Measurements from ENCODE around the gene PTGDS.

DNA sequence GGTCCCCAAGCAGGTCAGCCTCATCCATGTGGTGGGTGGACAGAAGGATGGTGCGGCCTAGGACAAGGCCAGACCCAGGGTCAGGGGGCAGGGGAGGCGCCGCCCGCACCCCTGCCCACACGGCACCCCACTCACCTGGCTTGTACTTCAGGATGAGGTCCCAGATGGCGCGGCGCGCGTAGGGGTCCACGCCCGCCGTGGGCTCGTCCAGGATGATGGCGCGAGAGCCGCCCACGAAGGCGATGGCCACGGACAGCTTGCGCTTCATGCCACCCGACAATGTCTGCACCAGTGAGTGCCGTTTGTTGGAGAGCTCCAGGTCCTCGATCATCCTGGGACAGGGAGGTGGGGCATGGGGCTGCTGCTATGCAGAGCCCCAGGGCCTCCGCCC is 38.2 kb downstream of the PTGDS start:
- TF ChIP-seq ZNF274 (IDR thresholded peaks at IDR 0.05; ENCODE audit: low read length) = no peak
- no peak for TF ChIP-seq ZNF274 (tag by site-specific recombination; IDR thresholded peaks at IDR 0.05; ENCODE audit: borderline replicate concordance)
- no peak for TF ChIP-seq ZNF37A (tag by site-specific recombination; IDR thresholded peaks at IDR 0.05)

Data from HEK293 (cell line).